Metanephros (tissue), 2 donors: ENCODE results near the gene MAP3K12. TPM values are rescaled to one million over a fixed set of nuclear protein-coding genes. Genes with fewer than 3 reads are reported as not detected.

Source experiments
- small RNA-seq: library from RNA; depleted of rRNA; stranded (forward); fragments of <200 nt; gene quantifications from one replicate; pipeline ENCODE3, GENCODE V24; 2014; ENCODE audit warnings: low replicate concordance
- total RNA-seq: library from RNA; depleted of rRNA; stranded (reverse); fragments of >200 nt; gene quantifications from one replicate; pipeline ENCODE4 v1.2.3, GENCODE V29; 2014

The MAP3K12 gene, protein sequence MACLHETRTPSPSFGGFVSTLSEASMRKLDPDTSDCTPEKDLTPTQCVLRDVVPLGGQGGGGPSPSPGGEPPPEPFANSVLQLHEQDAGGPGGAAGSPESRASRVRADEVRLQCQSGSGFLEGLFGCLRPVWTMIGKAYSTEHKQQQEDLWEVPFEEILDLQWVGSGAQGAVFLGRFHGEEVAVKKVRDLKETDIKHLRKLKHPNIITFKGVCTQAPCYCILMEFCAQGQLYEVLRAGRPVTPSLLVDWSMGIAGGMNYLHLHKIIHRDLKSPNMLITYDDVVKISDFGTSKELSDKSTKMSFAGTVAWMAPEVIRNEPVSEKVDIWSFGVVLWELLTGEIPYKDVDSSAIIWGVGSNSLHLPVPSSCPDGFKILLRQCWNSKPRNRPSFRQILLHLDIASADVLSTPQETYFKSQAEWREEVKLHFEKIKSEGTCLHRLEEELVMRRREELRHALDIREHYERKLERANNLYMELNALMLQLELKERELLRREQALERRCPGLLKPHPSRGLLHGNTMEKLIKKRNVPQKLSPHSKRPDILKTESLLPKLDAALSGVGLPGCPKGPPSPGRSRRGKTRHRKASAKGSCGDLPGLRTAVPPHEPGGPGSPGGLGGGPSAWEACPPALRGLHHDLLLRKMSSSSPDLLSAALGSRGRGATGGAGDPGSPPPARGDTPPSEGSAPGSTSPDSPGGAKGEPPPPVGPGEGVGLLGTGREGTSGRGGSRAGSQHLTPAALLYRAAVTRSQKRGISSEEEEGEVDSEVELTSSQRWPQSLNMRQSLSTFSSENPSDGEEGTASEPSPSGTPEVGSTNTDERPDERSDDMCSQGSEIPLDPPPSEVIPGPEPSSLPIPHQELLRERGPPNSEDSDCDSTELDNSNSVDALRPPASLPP
- total RNA-seq, result 18.1 TPM

DNA sequence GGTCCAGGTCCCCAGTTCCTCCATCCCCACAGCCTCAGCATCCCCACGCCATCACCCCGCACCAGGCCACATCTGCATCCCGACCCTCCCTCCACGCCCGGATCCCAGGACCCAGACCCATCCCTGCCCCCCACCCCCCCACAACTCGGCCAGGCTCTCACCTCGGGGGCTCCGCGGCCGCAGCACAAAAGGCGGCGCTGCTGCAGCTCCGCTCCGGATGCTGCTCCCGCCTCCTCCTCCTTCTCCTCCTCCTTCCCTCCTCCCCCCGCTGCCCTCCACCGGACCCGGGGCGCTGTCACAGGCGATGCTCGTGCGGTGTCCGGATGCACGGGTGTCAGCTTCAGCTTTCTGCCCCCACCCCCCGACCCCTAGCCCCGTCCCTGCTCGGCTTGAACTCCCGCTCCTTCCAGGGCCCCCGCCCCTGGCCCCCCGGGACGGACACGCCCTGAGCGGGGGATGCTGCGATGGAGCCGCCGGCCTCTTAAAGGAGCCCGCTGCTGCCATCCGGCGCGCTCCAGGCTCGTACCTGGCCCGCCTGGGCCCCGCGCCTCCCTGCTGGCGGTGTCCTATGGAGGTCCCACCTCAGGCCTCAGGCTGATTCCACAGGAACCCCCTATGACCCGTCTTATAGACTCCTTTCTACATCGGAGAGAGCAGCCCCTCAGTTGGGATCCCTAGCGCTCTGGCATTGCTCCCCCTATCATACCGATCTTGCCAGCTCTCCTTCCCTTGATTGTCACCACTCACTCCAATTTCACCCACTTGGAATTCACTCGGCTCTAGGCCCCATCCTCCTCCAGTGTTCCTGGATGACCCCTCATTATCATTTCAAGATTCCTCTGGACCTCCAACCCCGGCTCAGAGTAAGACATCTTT lies at the start of gene MAP3K12:
TSS of gene MAP3K12 (minus strand) at position 193 of the 876 bp plus-strand sequence. CDS start 12,067 bp downstream, outside the sequence.

DNA sequence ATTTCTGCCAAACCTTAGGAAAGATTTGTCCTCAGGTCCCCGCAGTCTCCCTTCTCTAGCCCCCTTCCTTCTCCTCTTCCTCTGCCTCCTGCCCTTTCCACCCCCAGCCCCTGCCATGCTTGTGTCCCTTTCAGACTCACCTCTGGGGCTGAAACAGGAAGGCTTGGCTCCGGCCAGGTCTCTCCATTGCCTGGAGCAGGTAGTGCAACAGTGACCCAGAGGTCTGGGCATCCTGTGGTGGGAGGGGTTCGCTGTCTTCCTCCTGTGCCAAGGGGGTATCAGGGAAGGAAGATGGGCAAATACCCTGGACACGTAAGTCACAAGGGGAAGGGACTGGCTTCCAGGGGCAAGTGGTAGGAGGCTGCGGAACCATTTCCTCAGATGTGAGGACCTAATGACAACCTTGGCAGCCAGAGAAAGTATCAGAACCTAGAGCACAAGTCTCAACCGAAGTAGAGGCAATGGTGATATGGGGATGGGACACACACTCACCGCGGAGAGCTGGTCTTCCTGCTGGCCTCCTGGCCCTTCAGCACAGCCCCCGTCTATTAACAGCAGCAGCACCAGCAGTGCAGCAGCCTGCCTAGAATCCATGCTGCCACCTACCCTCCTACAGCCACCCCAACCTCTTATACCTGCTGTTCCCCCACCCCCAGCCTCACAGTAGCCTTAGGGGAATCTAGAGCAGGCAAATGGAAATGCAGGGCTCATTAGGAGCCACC lies 7.8 kb upstream of the MAP3K12 start, which contains the start of gene NPFF:
TSS of gene NPFF (minus strand) at position 604 of the 722 bp plus-strand sequence. CDS start at position 594, 10 bp downstream.

DNA sequence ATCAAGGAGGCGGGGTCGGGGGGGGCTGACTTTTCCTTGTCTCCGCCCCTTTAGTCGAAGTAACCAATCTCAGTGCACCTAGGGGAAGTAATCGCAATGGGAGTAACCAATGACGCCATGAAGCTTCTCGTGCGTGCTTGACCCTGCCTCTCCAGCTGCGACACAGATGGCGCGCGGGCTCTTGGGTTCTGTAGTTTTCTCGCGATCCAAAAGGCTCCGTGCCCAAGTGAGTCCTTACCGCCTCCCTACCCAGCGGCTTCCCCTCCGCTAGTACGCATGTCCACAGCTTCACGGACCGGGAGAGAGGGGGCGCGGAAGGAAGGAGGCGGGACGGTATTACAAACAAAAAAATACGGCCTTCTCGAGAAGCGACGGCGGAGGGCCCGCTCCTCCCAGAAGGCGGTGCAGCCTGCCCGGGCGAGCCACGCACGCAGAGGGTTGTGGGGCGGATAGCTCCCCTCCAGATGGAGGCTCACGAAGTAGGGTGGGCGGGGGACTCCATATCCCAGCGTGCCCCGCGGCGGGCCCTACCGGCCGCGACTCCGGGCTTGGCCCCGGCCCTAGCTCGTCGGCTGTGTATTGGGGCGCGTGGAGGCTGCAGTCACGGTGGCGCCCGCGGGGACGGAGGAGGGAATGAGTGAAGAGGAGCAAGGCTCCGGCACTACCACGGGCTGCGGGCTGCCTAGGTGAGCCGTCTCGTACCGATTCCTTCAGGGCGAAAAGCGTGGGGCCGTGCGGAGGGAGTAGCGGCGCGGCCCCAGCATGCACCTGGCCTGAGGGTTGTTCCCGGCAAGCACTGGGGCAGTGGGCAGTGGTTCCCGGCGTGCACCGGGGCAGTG lies 1.7 kb upstream of the MAP3K12 start, which contains the start of gene TARBP2:
TSS of gene TARBP2 (plus strand) at position 508 of the 839 bp plus-strand sequence. CDS start at position 634, 126 bp downstream.

DNA sequence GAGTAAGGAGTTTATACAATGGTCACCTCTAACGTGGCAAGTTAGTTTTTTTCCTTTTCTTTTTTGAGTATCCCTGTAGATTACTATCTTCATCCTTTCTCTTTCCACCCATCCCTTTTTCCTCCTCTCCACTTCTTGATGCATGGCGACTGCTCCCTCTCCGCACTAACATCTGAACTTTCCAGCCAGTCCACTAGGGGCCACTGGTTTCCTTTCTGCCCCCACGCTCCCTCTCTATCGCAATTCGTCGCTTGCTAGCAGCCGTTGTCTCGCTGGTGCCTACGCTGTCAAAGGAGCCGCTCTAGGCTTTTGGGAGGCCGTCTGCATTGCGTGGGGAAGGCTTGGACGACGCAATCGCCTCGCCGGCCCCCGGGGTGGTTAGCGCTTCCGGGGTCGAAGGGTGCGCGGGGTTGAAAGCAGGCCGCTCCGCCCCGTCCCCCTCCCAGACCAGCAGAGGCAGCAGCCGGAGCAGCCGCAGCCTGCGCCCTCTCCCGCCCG lies 47.5 kb downstream of the MAP3K12 start, which contains the start of gene PCBP2:
TSS of gene PCBP2 (plus strand) at position 442 of the 498 bp plus-strand sequence. CDS start 2,699 bp downstream, outside the sequence.

DNA sequence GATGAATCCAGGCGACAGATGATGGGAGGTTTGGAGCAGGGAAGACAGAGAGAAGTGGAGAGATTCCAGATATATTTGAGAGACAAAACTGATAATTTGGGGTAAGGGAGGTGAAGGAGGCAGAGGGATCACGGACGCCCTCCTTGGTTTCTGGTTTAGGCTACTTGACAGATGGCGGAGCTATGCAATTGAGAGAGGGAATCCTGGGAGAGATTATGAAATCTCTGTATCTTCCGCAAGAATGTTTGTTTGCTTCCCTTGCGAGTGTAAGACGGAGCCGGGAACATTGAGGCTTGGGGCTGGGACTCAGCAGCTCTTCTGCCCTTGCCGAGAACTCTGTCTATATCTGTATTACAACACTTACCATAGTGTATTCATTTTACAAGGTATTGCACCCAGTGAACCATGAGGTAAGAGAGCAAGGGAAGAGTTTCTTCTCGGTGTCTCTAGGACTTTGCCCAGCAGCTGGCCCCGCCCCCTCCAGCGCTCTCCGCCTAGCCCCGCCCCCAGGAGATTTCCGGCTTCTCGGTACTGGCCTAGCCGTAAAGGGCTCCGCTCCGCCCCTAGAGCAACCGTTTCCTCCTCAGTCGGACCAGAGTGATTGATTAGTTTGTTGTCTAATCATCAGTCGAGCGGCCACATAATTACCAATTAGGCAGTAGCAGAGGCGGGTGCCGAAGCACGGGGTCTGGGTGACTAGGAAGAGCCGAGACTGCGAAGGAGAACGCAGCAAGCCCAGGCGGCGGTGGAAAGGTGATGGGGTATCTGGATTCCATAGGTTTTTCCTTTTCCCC lies 58.0 kb downstream of the MAP3K12 start, which contains the start of gene PRR13:
TSS of gene PRR13 (plus strand) at position 695 of the 794 bp plus-strand sequence. CDS start 981 bp downstream, outside the sequence.

Small RNA genes within 50 kb of the gene (small RNA-seq; reads per million reads assigned to genes)
- gene AC023509.3, result not detected

Other genes starting within 250 kb of the MAP3K12 start
- gene ESPL1, start 231.2 kb downstream of the MAP3K12 start, total RNA-seq, result 9.9 TPM
- gene PFDN5, start 203.9 kb downstream of the MAP3K12 start, total RNA-seq, result 462 TPM
- 36.9 TPM for gene MYG1, start 199.8 kb downstream of the MAP3K12 start, total RNA-seq
- 57.4 TPM for gene AAAS, start 177.8 kb downstream of the MAP3K12 start, total RNA-seq
- gene SP7, start 163.1 kb downstream of the MAP3K12 start, total RNA-seq, result 0.23 TPM
- gene SP1, start 119.3 kb downstream of the MAP3K12 start, total RNA-seq, result 67.6 TPM
- 0.47 TPM for gene AMHR2, start 75.6 kb downstream of the MAP3K12 start, total RNA-seq
- 44.8 TPM for gene PRR13, start 57.7 kb downstream of the MAP3K12 start, total RNA-seq
- 505 TPM for gene PCBP2, start 47.4 kb downstream of the MAP3K12 start, total RNA-seq
- gene TARBP2, start 1.8 kb upstream of the MAP3K12 start, total RNA-seq, result 32.9 TPM
- not detected for gene NPFF, start 8.0 kb upstream of the MAP3K12 start, total RNA-seq
- 22.5 TPM for gene ATF7, start 126.9 kb upstream of the MAP3K12 start, total RNA-seq
- 324 TPM for gene ATP5MC2, start 176.6 kb upstream of the MAP3K12 start, total RNA-seq
- gene CALCOCO1, start 228.0 kb upstream of the MAP3K12 start, total RNA-seq, result 119 TPM